22Rv1 (cell line): ENCODE measurements around the gene KYAT1.
A peak's percentile ranks its signal among the peaks of the same experiment; 100 is the strongest.

Experiments used
- H3K27ac ChIP-seq: fragments of 450-650 bp; 2 replicates; pipeline ENCODE4 v1.5.1; 2017
- CTCF ChIP-seq: fragments of 450-650 bp; IDR thresholded peaks from 2 replicates; pipeline ENCODE4 v1.5.1; 2017; ENCODE audit warnings: mild to moderate bottlenecking
- ZFX ChIP-seq: fragments of 450-650 bp; IDR thresholded peaks from 2 replicates; pipeline ENCODE4 v1.6.1; 2017; ENCODE audit warnings: antibody characterized with exemption, borderline replicate concordance

KYAT1 gene

GRCh38 chr9:128846680-128847030, 35.1 kb downstream of the KYAT1 start:
- peak overlapping the region; percentile 65 for H3K27ac ChIP-seq
- TF ChIP-seq ZFX (no peak), CTCF (no peak)

DNA sequence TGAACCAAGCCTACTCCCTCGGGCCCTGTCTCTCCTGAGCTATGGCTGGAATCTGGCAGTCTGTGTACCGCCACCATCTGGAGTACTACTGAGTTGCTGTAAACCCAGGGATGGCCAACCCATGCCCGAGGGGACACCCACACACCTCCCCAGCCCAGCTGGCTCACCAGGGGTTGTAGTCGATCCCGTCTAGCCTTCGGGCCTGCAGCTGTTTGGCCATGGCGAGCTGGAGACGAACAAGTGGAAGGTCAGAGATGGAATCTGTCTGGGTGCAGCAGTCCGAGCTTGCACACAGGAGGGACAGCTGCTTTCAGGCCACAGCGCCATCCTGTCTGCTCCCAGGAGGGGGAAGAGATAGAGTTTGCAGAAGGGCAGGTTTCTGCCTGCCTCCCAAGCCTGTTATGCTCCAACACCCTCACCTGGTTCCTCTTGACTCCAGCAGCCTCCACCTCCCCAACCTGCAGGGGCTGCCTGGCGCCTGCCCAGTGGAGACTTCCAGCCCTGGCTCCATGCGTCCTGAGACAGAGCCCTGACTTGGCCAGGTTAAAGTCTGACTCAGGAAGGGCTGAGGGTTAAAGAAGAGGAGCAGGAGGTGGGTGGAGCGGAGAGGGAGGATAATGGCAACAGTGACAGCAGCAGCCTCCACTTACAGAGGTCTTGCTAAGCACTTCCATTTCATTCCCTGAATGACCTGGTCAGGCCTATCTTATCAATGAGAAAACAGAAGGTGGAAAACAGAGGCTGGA, 36.4 kb downstream of the KYAT1 start:
- H3K27ac ChIP-seq, result peak overlapping the region; percentile 65
- no peak for TF ChIP-seq ZFX

- H3K27ac ChIP-seq, result peak overlapping the region; percentile 70; the same call in 1 of the 2 replicates
Observed at GRCh38 chr9:128843171-128843570, 38.6 kb downstream of the KYAT1 start.

DNA sequence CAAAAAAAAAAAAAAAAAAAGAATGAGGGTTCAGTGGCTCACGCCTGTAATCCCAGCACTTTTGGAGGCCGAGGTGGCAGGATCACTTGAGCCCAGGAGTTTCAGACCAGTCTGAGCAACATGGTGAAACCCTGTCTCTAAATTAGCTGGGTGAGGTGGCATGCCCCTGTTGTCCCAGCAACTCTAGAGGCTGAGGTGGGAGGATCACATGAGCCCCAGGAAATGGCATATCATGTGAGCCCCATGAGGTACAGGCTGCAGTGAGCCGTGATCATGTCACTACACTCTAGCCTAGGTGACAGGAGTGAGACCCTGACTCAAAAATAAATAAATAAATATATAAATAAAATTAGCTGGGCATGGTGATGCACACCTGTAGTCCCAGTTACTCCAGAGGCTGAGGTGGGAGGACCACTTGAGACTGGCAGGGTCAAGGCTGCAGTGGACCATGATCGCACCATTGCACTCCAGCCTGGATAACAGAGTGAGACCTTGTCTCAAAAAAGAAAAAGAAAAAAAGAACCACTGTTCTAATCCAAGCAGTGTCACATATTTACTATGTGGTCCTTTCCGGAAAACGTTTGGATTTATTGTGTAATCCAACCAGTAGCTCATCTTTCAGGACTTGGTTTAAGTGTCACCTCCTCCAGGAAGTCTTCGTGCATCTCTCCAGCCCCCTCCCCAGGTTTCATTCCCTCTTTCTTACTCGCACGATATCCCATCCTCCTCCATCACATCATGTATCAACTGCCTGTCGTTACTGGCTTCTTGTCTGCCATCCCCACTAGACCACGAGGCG, 39.9 kb downstream of the KYAT1 start:
- TF ChIP-seq CTCF (no peak), ZFX (no peak)
- H3K27ac ChIP-seq, result peak overlapping the region; percentile 70

DNA sequence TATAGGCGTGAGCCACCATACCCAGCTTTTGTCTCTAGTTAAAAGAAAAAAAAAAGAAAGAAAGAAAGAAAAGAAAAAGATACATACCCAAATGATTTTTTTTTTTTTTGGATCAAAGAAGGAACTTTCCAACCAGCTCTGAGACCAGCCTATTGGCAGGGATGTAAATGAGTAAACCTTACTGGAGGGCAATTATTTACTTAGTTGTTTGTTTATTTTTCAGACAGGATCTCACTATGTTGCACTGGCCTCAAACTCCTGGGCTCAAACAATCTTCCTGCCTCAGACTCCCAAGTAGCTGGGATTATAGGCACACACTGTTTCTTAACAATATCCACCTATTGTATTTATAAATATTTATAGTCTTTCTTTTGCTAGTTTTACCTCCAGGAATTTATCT, 41.2 kb downstream of the KYAT1 start:
- peak overlapping the region; percentile 70 for H3K27ac ChIP-seq
- TF ChIP-seq ZFX, result no peak
- no peak for TF ChIP-seq CTCF

- peak overlapping the region; percentile 70; the same call in 1 of the 2 replicates for H3K27ac ChIP-seq
- no peak for TF ChIP-seq ZFX
- TF ChIP-seq CTCF, result no peak
Observed at GRCh38 chr9:128838338-128838737, 43.4 kb downstream of the KYAT1 start.

DNA sequence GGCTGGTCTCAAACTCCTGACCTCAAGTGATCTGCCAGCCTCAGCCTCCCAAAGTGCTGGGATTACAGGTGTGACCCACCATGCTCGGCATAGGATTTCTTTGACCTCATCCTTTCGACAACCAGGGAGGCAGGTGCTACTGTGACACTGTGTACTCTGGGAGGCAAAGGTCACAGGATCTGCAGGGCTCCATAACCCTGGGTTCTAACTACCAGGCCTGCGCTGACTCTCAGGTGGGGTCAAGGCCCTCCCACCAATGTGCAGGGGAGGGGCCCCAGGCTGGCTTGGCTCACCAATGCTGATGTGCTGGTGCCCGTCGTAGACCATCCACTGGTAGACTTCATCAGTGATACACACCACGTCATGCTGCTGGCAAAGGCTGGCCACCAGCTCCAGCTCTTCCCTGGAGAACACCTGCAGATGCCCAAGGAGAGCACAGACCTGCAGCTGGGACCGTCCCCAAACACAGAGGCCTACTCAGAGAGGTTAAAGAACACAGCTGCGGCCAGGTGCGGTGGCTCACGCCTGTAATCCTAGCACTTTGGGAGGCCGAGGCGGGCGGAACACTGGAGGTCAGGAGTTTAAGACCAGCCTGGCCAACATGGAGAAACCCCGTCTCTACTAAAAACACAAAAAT, 45.1 kb downstream of the KYAT1 start:
- no peak overlapping the region for H3K27ac ChIP-seq
- TF ChIP-seq CTCF (no peak), ZFX (no peak)
